ENCODE results near the gene NCK2. TPM values are rescaled to one million over a fixed set of nuclear protein-coding genes. Genes with fewer than 3 reads are reported as not detected.

The NCK2 gene
- total and polyA plus RNA-seq, 9 of the 15 experiments (the other 6 are each of a cell fraction or from before 2014, with no cell fraction given) = 0.90 to 27.9 (median 15.9) TPM

GRCh38 chr2:105896765-105897163 lies 152.1 kb downstream of the NCK2 start (continued):
- TF ChIP-seq ZNF318 (IDR thresholded peaks at IDR 0.05; ENCODE audit: borderline replicate concordance in 1 of 2, low read depth in 1 of 2) (no peak), TRIM28 (IDR thresholded peaks at IDR 0.05) (no peak), TCF15 (CRISPR knock-in tag; IDR thresholded peaks at IDR 0.05) (no peak), SMC3 (conservative IDR thresholded peaks at IDR 0.05; ENCODE audit: insufficient read depth, low read depth, low read length) (0 out of 2 replicates have a peak, but pooled peaks have one; percentile 37), RAD21 (CRISPR knock-in tag; conservative IDR thresholded peaks at IDR 0.05 in 1 of 2, IDR thresholded peaks at IDR 0.05 in 1 of 2) (peak in 1 of 2 experiments; percentile 35; a peak in 2 of 4 replicates)

All from K562 (cell line).